PC-3 (cell line): ENCODE measurements around the gene PDLIM5. TPM values are rescaled to one million over a fixed set of nuclear protein-coding genes. Genes with fewer than 3 reads are reported as not detected.

Experiments
- ATAC-seq: fragments of 200-7000 bp; cut with Tn5 transposase; 2 replicates; pipeline ENCODE4 v1.9.1; 2020; ENCODE audit warnings: mild to moderate bottlenecking, moderate library complexity
- BruUV-seq: library from RNA; stranded (reverse); fragments of 400-500 nt; replicated peaks from 2 replicates; lab custom pipeline; 2021; lab: Mats Ljungman, UMichigan
- CTCF ChIA-PET: fragments of 300-600 bp; sonication (Branson Sonifier 250); formaldehyde crosslinking; loops from one replicate; lab custom pipeline; 2022; ENCODE audit warnings: antibody characterized with exemption; lab: Charles Lee
- POLR2A ChIA-PET: fragments of 300-600 bp; sonication (Branson Sonifier 250); formaldehyde crosslinking; loops from one replicate; lab custom pipeline; 2022; ENCODE audit warnings: antibody characterized with exemption; ENCODE audit not compliant: unreplicated experiment; lab: Charles Lee
- DNase-seq: peaks from one replicate; pipeline ENCODE4 v3.0.0-alpha.2; 2015
- H2AFZ ChIP-seq: fragments of 300-600 bp; sonication (generic); 2 replicates; pipeline ENCODE4 v1.6.0; 2016; ENCODE audit warnings: antibody characterized with exemption, low read length
- H3F3A ChIP-seq: fragments of 300-600 bp; sonication (generic); one replicate; pipeline ENCODE4 v1.6.0; 2017; ENCODE audit warnings: antibody characterized with exemption, low read length, control low read depth, mild to moderate bottlenecking; ENCODE audit not compliant: unreplicated experiment
- H3K27ac ChIP-seq: fragments of 300-600 bp; sonication (generic); 2 replicates; pipeline ENCODE4 v1.5.1; 2016; ENCODE audit warnings: mild to moderate bottlenecking, low read length
- H3K27me3 ChIP-seq: fragments of 300-600 bp; sonication (generic); 2 replicates; pipeline ENCODE4 v1.6.1; 2016; ENCODE audit warnings: low read length, mixed read lengths
- H3K36me3 ChIP-seq: fragments of 300-600 bp; sonication (generic); 2 replicates; pipeline ENCODE4 v1.6.1; 2016; ENCODE audit warnings: low read depth, mixed run types, low read length, mixed read lengths
- H3K4me1 ChIP-seq: fragments of 300-600 bp; sonication (generic); 2 replicates; pipeline ENCODE4 v1.5.1; 2016; ENCODE audit warnings: low read length; ENCODE audit not compliant: insufficient read depth
- H3K4me2 ChIP-seq: fragments of 300-600 bp; sonication (generic); 2 replicates; pipeline ENCODE4 v1.6.0; 2016; ENCODE audit warnings: low read length
- H3K4me3 ChIP-seq: fragments of 300-600 bp; sonication (generic); 2 replicates; pipeline ENCODE4 v1.5.1; 2016; ENCODE audit warnings: mild to moderate bottlenecking, low read length, mixed read lengths
- H3K79me2 ChIP-seq: fragments of 300-600 bp; sonication (generic); 2 replicates; pipeline ENCODE4 v1.6.1; 2017; ENCODE audit warnings: low read length, mixed read lengths
- H3K9ac ChIP-seq: fragments of 300-600 bp; sonication (generic); 2 replicates; pipeline ENCODE4 v1.6.0; 2016; ENCODE audit warnings: mild to moderate bottlenecking, low read length
- H3K9me2 ChIP-seq: fragments of 300-600 bp; sonication (generic); replicated peaks from 2 replicates; pipeline ENCODE4 v1.6.1; 2016; ENCODE audit warnings: mixed run types, low read length, mixed read lengths
- H3K9me3 ChIP-seq: fragments of 300-600 bp; sonication (generic); 2 replicates; pipeline ENCODE4 v1.6.1; 2016; ENCODE audit warnings: low read length, mixed read lengths
- H4K20me1 ChIP-seq: fragments of 300-600 bp; sonication (generic); 2 replicates; pipeline ENCODE4 v1.6.1; 2016; ENCODE audit warnings: low read length, mixed read lengths
- EZH2 ChIP-seq: fragments of 300-600 bp; sonication (generic); IDR thresholded peaks from one replicate; pipeline ENCODE4 v1.6.1; 2017; ENCODE audit warnings: antibody characterized with exemption, mild to moderate bottlenecking, low read length; ENCODE audit not compliant: unreplicated experiment
- EZH2phosphoT487 ChIP-seq: fragments of 300-600 bp; sonication (generic); IDR thresholded peaks from 2 replicates; pipeline ENCODE4 v1.6.1; 2018; ENCODE audit warnings: mild to moderate bottlenecking, antibody characterized with exemption, low read length, borderline replicate concordance
- intact Hi-C: fragments of 100-400 bp; cut with micrococcal nuclease; formaldehyde crosslinking; loops from 2 replicates; pipeline ENCODE4 v1.9.0; 2023
- total RNA-seq: library from RNA; depleted of rRNA; stranded (reverse); fragments of >200 nt; gene quantifications from 2 replicates; pipeline ENCODE4 v1.2.3, GENCODE V29; 2014
- TF ChIP-seq, protein P1 (sequence below): fragments of 300-600 bp; sonication (generic); conservative IDR thresholded peaks from 2 replicates; pipeline ENCODE4 v1.5.1; 2017; ENCODE audit warnings: antibody characterized with exemption, low read depth, mild to moderate bottlenecking, low read length

PDLIM5 gene
- total RNA-seq, 1 experiment from 2014 or later: 57.8 TPM

DNA sequence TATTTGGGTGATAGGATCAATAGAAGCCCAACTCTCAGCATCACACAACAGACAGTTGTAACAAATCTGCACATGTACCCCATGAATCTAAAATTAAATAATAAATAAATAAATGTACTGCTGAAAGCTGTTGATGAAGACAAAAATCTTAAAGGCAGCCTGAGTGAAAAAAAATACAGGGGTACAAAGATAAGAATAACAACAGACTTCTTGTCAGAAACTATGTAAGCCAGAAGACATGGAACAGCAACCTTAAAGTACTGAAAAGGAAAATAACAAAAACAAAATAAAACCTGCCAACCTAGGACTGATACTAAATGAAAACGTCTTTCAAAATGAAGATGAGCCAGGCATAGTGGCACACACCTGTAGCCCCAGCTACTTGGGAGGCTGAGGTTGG lies 25.0 kb upstream of the PDLIM5 start:
- ATAC-seq (no peak), DNase-seq (no peak)
- Histone ChIP-seq H3K9me2 (no peaks in the 10 kb centered on the region), H3K4me3 (no peak overlapping the region), H2AFZ (no peak overlapping the region), H3K9ac (no peak overlapping the region), H4K20me1 (no peaks in the 10 kb centered on the region), H3K4me1 (peaks cover 3% of the 10 kb centered on the region; the same call in 1 of the 2 replicates), H3K36me3 (no peaks in the 10 kb centered on the region), H3K9me3 (no peaks in the 10 kb centered on the region), H3K79me2 (no peaks in the 10 kb centered on the region), H3K4me2 (no peak overlapping the region), H3K27me3 (no peaks in the 10 kb centered on the region), H3F3A (no peaks in the 10 kb centered on the region), H3K27ac (no peak overlapping the region)
- ChIA-PET CTCF (no interaction called here), POLR2A (no interaction called here)
- intact Hi-C loops: no loop called here
- no peak for TF ChIP-seq EZH2
- no peak for TF ChIP-seq EZH2phosphoT487
- TF ChIP-seq, protein P1, sequence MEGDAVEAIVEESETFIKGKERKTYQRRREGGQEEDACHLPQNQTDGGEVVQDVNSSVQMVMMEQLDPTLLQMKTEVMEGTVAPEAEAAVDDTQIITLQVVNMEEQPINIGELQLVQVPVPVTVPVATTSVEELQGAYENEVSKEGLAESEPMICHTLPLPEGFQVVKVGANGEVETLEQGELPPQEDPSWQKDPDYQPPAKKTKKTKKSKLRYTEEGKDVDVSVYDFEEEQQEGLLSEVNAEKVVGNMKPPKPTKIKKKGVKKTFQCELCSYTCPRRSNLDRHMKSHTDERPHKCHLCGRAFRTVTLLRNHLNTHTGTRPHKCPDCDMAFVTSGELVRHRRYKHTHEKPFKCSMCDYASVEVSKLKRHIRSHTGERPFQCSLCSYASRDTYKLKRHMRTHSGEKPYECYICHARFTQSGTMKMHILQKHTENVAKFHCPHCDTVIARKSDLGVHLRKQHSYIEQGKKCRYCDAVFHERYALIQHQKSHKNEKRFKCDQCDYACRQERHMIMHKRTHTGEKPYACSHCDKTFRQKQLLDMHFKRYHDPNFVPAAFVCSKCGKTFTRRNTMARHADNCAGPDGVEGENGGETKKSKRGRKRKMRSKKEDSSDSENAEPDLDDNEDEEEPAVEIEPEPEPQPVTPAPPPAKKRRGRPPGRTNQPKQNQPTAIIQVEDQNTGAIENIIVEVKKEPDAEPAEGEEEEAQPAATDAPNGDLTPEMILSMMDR: no peak
- no TSS peak for BruUV-seq

DNA sequence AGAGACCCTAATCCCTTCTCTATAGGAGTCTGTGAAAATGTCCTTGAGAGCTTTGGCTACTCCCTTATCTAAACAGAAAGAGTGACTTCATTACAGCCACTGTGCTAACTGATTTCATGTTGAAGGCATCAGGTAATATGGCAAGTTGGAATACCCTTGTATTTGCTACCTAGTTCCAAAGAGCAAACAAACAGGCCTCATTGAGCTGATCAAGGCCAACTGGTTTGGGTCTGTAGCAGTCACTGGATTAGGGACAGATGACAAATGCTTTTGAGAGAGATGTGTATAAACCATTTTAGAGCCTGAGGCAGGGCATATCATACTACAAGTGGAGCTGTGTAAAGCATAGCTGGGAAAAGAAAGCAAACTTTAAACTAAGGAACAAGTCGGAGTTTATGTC lies 22.9 kb upstream of the PDLIM5 start:
- Histone ChIP-seq H3K9ac (no peak overlapping the region), H3K4me3 (no peak overlapping the region), H3K27me3 (no peaks in the 10 kb centered on the region), H3K9me2 (no peaks in the 10 kb centered on the region), H3K79me2 (no peaks in the 10 kb centered on the region), H3K4me1 (peaks cover 3% of the 10 kb centered on the region; the same call in 1 of the 2 replicates), H3K4me2 (0 out of 2 replicates have a peak overlapping the region, but pooled peaks have one; percentile 28), H3F3A (no peaks in the 10 kb centered on the region), H4K20me1 (no peaks in the 10 kb centered on the region), H3K36me3 (no peaks in the 10 kb centered on the region), H3K9me3 (no peaks in the 10 kb centered on the region), H2AFZ (no peak overlapping the region), H3K27ac (0 out of 2 replicates have a peak overlapping the region, but pooled peaks have one; percentile 2)
- intact Hi-C loops: no loop called here
- CTCF ChIA-PET: no interaction called here
- no TSS peak for BruUV-seq
- TF ChIP-seq, protein P1: no peak
- TF ChIP-seq EZH2: no peak
- no peak for TF ChIP-seq EZH2phosphoT487
- POLR2A ChIA-PET: interaction anchor here (0.7 kb wide), 1 partner anchor 131 kb away, joined by 4 read pairs; no protein-coding TSS in a partner anchor
- ATAC-seq (peak; percentile 29; the same call in 1 of the 2 replicates), DNase-seq (no peak)

DNA sequence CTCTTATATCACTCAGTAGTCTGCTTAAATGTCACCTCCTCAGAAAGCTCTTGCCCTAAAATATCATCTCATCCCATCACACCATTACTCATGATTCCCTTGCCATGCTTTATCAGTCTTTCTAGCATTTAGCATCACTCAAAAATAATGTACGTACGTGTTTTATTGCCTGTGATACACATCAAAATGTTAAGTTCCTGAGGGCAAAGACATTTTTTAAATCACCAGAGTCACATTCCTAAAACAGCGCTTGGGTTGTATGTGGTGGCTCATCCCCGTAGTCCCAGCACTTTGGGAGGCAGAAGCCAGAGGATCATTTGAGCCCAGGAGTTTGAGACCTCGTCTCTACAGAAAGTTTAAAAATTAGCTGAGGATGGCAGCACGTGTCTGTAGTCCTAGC lies 21.3 kb upstream of the PDLIM5 start:
- ATAC-seq: no peak
- BruUV-seq: no TSS peak
- H3K9ac ChIP-seq: no peak overlapping the region
- H3K4me3 ChIP-seq: no peak overlapping the region
- CTCF ChIA-PET: no interaction called here
- POLR2A ChIA-PET: no interaction called here
- H3F3A ChIP-seq: no peaks in the 10 kb centered on the region
- no peaks in the 10 kb centered on the region for H3K36me3 ChIP-seq
- no peaks in the 10 kb centered on the region for H3K9me3 ChIP-seq
- no peaks in the 10 kb centered on the region for H3K27me3 ChIP-seq
- H2AFZ ChIP-seq: 0 out of 2 replicates have a peak overlapping the region, but pooled peaks have one; percentile 9
- TF ChIP-seq EZH2: no peak
- no peak for TF ChIP-seq EZH2phosphoT487
- TF ChIP-seq, protein P1: no peak
- no peak overlapping the region for H3K4me2 ChIP-seq
- peaks cover 3% of the 10 kb centered on the region; the same call in 1 of the 2 replicates for H3K4me1 ChIP-seq
- no peaks in the 10 kb centered on the region for H3K9me2 ChIP-seq
- H3K79me2 ChIP-seq: no peaks in the 10 kb centered on the region
- no peaks in the 10 kb centered on the region for H4K20me1 ChIP-seq
- H3K27ac ChIP-seq: no peak overlapping the region
- intact Hi-C loops: no loop called here
- DNase-seq: no peak
